GM12801 (cell line): ENCODE data around the gene NR2F2.

ENCODE experiments used
- TF ChIP-seq, protein P1 (sequence below): IDR thresholded peaks from one replicate; pipeline ENCODE4 v1.5.1; 2011; ENCODE audit warnings: control low read depth; ENCODE audit not compliant: insufficient read length; ENCODE audit errors: extremely low read depth

NR2F2 gene

DNA sequence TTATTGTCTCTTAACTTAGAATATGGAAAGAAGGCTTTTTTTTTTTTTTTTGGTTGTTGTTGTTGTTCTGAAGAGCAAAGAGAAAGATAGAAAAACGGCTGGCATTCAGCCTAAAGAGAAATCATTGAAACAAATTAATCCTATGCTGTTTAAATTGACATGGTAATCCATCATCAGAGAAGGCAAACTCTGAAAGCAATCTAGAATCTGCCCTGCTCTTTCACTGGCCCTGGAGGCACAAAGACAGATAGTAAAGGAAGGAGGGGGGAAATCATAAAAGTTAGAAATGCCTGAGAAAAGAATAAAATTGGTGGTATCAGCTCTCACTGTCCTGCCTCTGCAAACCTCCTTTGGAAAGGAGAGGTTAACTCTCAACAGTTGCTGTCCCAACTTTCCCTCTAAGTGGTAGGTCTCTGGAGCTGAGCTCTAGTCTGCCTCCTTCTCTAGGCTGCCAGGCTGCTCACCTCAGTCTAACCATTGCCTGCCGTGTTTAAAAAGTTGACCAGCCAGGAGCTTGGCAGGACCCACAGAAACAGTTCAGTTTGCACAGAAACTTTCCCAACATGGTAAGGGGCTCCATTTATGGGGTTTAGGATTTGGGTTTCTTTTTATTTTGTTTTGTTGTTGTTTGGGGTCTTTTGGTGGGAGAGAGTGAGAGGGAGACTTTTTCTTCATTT, 13.4 kb upstream of the NR2F2 start:
- TF ChIP-seq, protein P1, sequence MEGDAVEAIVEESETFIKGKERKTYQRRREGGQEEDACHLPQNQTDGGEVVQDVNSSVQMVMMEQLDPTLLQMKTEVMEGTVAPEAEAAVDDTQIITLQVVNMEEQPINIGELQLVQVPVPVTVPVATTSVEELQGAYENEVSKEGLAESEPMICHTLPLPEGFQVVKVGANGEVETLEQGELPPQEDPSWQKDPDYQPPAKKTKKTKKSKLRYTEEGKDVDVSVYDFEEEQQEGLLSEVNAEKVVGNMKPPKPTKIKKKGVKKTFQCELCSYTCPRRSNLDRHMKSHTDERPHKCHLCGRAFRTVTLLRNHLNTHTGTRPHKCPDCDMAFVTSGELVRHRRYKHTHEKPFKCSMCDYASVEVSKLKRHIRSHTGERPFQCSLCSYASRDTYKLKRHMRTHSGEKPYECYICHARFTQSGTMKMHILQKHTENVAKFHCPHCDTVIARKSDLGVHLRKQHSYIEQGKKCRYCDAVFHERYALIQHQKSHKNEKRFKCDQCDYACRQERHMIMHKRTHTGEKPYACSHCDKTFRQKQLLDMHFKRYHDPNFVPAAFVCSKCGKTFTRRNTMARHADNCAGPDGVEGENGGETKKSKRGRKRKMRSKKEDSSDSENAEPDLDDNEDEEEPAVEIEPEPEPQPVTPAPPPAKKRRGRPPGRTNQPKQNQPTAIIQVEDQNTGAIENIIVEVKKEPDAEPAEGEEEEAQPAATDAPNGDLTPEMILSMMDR, result no peak

DNA sequence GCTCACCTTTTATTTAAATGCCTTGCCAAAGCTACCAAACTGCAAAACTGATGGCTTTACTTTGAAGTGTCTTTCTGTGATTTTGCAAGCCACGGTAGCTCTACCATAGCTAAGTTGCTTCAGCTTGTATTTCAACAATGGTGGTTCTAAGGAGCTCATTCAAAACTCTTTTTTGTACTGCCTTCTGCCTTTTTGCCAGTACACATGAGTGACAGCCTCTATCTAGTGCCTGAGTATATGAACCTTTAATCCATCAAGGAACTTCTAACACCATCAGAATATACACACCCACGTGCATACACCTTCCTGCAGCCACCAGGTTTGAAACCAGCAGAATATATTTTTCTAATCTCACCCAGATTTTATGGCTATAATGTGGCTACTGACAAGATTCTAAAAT, 10.4 kb upstream of the NR2F2 start:
- TF ChIP-seq, protein P1, result no peak

DNA sequence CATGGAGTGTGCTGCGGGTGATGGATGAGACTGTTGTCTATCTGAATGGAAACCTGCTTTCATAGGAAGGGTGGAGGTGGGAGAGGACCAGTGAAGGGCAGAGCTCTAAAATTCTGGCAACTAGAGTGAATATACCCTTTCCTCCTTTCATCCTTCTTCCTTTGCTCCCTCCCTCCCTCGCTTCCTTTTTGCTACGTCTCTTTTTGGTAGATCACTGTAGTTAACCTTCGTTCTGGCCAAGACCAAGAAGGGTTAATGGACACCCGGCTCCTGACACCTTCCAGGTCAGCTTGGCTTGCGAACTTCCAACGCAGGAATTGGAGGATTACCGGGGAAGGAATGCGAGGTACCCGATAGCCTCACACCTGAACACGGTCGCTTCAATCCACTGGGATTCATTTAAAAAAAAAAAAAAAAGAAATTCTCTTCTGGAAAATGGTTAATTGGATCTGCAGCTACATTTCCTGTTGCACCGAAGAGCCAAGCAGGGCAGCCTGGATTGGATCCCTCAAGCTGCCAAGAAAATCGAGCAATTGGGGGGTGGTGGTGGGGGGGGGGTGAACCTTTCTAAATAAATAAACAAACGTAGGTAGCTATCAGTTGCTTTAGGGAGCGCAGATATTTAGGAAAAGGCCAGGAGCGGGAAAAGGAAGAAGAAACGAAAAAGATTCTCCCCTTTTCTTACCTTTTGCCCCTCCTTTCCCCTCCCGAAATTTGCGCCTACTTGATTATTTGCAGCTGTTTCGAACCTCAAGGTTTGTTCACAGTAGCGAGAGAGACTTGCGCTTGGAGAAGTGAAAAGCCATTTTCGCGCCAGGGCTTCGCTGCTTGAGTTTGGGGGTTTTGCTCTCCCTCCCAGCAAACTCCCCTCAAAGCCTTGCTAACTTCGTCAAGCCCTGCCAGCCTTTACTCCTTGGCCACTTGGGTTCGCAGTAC, 9.5 kb upstream of the NR2F2 start:
- TF ChIP-seq, protein P1, result no peak

DNA sequence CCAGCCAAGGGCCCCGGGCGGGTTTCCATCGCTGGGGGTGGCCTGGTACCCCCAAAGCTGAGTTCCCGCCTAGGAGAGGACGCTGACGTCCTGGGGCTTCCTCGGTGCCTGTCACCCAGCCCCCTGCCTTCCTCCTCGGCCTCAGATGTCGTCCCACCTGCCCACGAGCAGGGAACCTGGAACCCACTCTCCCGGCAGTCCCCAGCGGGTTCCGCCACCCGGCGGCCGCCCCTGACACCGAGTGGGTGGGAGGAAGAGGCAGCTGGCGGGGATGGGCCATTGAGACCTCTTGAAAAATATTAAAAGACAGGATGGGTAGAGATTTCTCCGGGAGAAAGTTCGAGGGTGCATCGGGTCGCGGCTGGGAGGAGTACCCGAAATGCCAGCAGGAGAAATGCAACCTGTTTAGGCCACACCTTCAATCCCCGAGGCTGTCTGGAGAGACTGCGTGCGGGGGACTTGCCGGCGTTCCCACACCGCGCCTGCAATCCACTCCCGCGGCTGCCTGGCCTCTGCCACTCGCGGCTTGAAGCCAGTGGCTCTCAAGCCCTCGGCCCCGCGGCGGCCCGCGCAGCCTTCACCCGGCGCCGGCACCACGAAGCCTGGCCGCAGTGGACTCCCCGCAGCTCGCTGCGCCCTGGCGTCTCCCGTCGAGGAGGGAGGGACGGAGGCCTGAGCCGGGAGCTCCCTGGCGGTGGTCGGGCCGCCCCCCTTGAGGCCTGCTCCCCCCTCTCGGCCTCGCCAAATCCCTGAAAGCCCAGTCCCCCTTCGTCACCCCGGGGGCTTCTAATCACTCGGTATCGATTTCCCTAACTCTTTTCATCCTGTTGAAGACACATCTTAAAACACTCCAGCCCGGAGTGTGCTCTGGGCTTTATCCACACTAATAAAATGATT, 8.6 kb upstream of the NR2F2 start:
- TF ChIP-seq, protein P1, result no peak

DNA sequence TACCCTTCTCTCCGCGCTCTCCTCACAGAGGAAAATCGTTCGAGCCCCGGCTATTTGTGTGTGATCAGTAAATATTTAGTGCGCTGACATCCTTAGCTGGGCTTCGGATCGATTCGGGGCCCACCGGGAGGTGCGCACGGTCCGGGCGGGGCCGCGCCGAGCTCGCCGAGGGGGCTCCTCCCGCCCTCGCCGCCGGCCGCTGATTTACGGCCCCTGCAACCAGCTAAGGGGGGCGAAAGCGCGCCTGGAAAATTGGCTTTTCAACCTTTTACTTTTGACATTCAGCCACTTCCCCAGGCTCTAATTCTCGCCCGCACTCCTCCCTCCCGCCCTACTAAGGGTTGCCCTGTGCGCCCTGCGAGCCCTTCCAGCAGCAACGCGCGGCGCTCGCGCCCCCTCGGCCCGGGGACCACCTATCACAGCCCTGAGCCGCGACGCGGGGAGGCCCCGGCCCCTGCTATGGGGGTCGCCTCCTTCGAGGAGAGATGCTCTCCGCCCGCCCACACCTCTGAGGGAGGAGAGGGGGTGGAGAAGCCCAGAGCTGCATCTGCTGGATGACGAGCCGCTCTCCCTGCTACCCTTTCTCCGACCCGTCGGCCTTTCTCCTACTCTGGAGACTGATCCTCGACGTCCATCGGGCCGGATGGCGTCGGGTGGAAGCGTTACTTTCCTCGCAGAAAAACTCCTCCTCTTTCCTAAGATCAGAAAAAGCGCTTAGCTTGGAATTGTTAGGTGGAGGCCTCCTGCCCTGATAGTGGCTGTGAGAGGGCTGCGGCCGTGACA, 7.8 kb upstream of the NR2F2 start:
- TF ChIP-seq, protein P1, result no peak

DNA sequence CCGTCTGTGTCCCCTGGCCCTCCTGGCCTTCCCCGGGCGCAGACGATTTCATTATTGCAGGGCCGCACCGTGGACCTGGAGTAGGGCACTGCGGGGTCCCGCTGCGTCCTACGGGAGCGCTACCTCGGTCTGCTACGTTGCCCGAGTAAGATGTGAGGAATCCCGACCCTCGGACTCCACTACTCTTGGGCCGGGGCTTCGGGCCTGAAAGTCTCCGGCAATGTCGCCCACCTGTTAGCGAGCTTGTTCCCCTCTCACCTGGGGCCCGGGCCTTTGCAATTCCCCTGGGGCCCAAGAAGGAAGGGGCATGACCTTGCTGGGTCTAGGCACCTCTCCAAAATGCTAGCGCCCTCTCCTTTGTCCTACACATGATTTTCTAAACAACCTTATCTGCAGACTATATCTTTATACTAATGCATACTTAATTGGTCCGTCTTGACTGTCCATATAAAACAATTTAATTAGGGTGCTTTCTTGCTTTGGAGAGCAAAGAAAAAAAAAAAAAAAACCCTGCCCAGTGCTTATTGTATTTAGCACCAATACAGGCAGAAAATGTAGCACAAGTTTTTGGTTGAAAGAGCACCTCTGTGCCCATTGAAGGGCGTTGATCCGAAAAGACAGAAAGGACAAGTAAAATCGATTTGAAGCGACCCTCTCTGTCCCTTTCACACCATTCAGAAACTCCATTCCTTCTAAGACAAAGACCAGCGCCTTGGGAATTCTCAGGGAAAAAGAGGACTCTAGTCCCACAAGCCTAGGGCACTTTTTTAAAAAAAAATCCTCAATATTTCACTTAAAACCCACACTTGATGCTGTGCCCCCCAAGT, 7.0 kb upstream of the NR2F2 start:
- TF ChIP-seq, protein P1, result no peak
